Lower leg skin (tissue), 4 donors: ENCODE results near the gene SLC22A7. TPM values are rescaled to one million over a fixed set of nuclear protein-coding genes. Genes with fewer than 3 reads are reported as not detected.
"Not testable (repeated sequence)": the region's sequence is repeated elsewhere in the genome, so short reads cannot be mapped to it uniquely, and the experiment has no call there.

Experiments used
- DNase-seq, 2 donors: peaks; one replicate each; pipeline ENCODE4 v3.0.0-alpha.2; 2019; ENCODE audit warnings: low spot score in 2 of 2
- H3K4me3 ChIP-seq: fragments of 200-600 bp; sonication (generic); 2 replicates; pipeline ENCODE4 v1.5.1; 2017; ENCODE audit warnings: mild to moderate bottlenecking, low read depth; ENCODE audit not compliant: poor library complexity, severe bottlenecking
- CTCF ChIP-seq, 3 donors: fragments of 450-650 bp; IDR thresholded peaks; one replicate each; pipeline ENCODE4 v1.5.1; 2016; ENCODE audit warnings: antibody characterized with exemption in 3 of 3, mild to moderate bottlenecking in 3 of 3, moderate library complexity in 2 of 3
- POLR2A ChIP-seq, 2 donors: fragments of 450-650 bp; IDR thresholded peaks; one replicate each; pipeline ENCODE4 v1.6.1; 2016 to 2017; ENCODE audit warnings: antibody characterized with exemption in 2 of 2, mild to moderate bottlenecking in 1 of 2, moderate library complexity in 1 of 2
- WGBS, 2 donors: methylation state at CpG; one replicate each; pipeline ENCODE4 v1.1.5; 2018; 5-methylcytosine and 5-hydroxymethylcytosine counted together
- intact Hi-C: fragments of 100-400 bp; cut with DNase I; formaldehyde crosslinking; loops from one replicate; pipeline ENCODE4 v1.15.0; 2023; ENCODE audit warnings: low total_unique reads
- total RNA-seq, 4 donors: library from RNA; depleted of rRNA; stranded (reverse); fragments of >200 nt; gene quantifications; one replicate each; pipeline ENCODE4 v1.1.0, GENCODE V29; 2016

SLC22A7 gene
- total RNA-seq, 4 donors from 2014 or later = not detected

GRCh38 chr6:43334466-43335095 lies 36.5 kb downstream of the SLC22A7 start:
- intact Hi-C loops = no loop called here
- H3K4me3 ChIP-seq = no peak overlapping the region
- DNase-seq = no peak
- TF ChIP-seq CTCF (IDR thresholded peaks at IDR 0.05) (no peak), POLR2A (IDR thresholded peaks at IDR 0.05) (no peak)
- WGBS, 2 donors = 23 to 28% methylated on average over 2 of the region's 2 CpGs

GRCh38 chr6:43335469-43335868 lies 37.4 kb downstream of the SLC22A7 start:
- no peak for TF ChIP-seq CTCF (IDR thresholded peaks at IDR 0.05)
- no peak for DNase-seq
- WGBS, 2 donors = 87 to 93% methylated on average over 3 of the region's 3 CpGs
- intact Hi-C loops = no loop called here
- no peak overlapping the region for H3K4me3 ChIP-seq

DNA sequence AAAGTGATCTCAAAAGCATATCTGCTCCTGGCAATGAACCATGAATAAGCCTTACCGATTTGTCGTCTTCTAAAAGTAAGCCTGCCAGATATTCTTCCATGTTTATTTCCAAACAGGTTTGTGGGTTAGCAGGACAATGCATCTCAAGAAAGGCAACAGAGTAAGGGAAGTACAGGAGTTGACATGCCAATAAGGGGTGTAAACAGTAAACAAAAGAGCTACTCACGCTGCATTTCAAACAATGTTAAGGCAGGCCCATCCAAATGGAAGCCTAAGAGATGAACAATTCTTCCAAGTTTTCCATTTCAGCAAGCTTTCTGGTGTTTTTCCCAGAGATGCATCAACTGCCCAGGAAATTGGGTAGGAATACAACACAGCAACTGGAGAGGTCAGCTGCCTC lies 38.3 kb downstream of the SLC22A7 start:
- H3K4me3 ChIP-seq = no peak overlapping the region
- intact Hi-C loops = no loop called here
- DNase-seq = no peak
- TF ChIP-seq POLR2A (IDR thresholded peaks at IDR 0.05) = no peak
- no peak for TF ChIP-seq CTCF (IDR thresholded peaks at IDR 0.05)
- 55 to 58% methylated on average over 3 of the region's 3 CpGs for WGBS, 2 donors

DNA sequence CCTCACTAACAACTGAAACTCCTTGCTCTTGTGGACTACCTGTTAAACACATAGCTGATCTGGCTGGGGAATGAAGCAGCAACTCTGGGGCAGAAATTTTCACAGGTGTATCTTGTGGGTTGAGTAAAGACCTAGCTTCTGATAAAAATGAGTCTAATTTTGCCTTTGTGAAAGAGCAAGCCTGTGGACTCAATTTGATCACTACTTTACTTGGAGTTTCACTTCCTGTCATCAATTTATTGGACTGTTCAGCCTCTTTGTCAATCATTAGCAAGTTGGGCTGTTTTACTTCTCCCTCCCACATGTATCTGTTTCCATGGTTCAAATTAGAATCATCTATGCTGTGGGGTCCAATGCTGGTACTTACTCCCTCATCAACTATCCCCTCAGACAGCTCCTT lies 40.2 kb downstream of the SLC22A7 start:
- no peak for DNase-seq
- TF ChIP-seq POLR2A (IDR thresholded peaks at IDR 0.05) = no peak
- no peak overlapping the region for H3K4me3 ChIP-seq
- intact Hi-C loops = no loop called here

DNA sequence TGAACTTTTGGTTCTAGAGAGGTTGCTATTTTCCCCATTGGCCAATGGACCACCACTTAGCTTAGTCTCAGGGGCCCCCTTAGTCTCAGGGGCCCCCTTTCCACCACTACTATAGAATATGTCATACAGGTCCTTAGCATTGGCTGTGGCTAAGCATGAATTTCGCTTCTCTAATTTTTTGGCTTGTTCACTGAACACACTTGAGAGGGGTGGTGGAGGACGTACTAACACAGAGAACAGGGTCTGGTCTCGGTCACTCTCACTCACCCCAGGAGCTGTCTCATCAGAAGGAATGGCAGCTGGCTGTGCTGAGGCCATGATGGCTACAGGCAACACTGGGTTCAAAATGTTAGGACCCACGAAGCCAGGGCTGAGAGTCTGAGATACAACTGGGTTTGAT lies 41.1 kb downstream of the SLC22A7 start:
- DNase-seq = no peak
- H3K4me3 ChIP-seq = no peak overlapping the region
- intact Hi-C loops = no loop called here
- no peak for TF ChIP-seq POLR2A (IDR thresholded peaks at IDR 0.05)
- 93 to 94% methylated on average over 4 of the region's 4 CpGs for WGBS, 2 donors

DNA sequence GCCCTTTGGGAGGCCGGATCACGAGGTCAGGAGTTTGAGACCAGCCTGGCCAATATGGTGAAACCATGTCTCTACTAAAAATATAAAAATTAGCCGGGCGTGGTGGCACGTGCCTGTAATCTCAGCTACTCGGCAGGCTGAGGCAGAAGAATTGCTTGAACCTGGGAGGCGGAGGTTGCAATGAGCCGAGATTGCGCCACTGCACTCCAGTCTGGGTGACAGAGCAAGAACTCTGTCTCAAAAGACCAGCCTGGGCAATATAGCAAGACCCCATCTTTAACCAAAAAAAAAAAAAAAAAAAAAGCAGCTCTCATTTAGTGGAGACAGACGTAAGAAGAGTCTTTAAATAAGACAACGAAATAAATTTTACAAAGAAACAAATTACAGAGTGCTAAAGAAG lies 48.2 kb downstream of the SLC22A7 start:
- DNase-seq, H3K4me3 ChIP-seq, intact Hi-C loops: not testable (repeated sequence)
- 93 to 96% methylated on average over 11 of the region's 11 CpGs for WGBS, 2 donors

DNA sequence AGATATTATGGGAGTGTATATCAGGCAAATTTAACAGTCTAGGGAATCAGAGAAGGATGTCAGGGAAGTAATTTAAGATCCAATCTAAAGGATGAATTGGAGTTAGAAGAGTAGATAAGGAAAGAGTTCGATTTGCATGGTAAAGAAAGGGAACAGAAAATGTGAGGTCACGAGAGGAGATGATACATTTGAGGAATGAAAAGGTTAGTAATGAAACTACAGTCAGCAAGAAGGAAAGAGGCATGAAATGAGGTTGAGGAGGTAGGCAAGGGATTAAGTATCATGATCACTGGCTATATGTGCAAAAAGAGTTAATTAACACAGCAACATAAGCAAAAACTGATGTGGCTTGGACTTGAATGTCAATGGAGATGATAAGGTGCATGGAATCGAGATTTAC lies 49.0 kb downstream of the SLC22A7 start:
- TF ChIP-seq POLR2A (IDR thresholded peaks at IDR 0.05) (no peak), CTCF (IDR thresholded peaks at IDR 0.05) (no peak)
- DNase-seq = no peak
- intact Hi-C loops = no loop called here
- WGBS, 2 donors = 76 to 85% methylated on average over 3 of the region's 3 CpGs
- no peak overlapping the region for H3K4me3 ChIP-seq
